SK-N-SH (cell line): ENCODE results near the gene TMEM89. TPM values are rescaled to one million over a fixed set of nuclear protein-coding genes. Genes with fewer than 3 reads are reported as not detected.

Source experiments
- CTCF ChIA-PET: fragments of 300-600, 350-600 bp; formaldehyde crosslinking; extraction: SDS; loops from one replicate; lab custom pipeline; 2021; lab: Yijun Ruan, JAX
- POLR2A ChIA-PET: fragments of 350-600 bp; sonication (Branson Sonifier 250); formaldehyde crosslinking; extraction: SDS; loops from one replicate; lab custom pipeline; 2020; ENCODE audit warnings: antibody characterized with exemption, inconsistent platforms; lab: Yijun Ruan, JAX
- DNase-seq: peaks from one replicate; pipeline ENCODE4 v3.0.0; 2012
- H2AFZ ChIP-seq: fragments of 200-600 bp; sonication (generic); 2 replicates; pipeline ENCODE4 v1.8.1; 2016; ENCODE audit warnings: antibody characterized with exemption, mild to moderate bottlenecking, low read depth
- H3F3A ChIP-seq: fragments of 200-600 bp; sonication (generic); replicated peaks from 2 replicates; pipeline ENCODE3; 2016; ENCODE audit warnings: antibody characterized with exemption, mild to moderate bottlenecking; ENCODE audit not compliant: insufficient read depth
- H3K27ac ChIP-seq, 2 experiments: fragments of 200-500 bp in 1 of 2; fragments of 200-600 bp in 1 of 2; sonication (Bioruptor generic) in 1 of 2; sonication (generic), shearing (Covaris generic) in 1 of 2; 2 replicates each; pipeline versions ENCODE4 v1.5.1 to v1.6.1; 2014 to 2016; ENCODE audit warnings: low read depth in 2 of 2, inconsistent platforms in 1 of 2, low read length in 1 of 2, mild to moderate bottlenecking in 1 of 2, mixed read lengths in 1 of 2
- H3K27me3 ChIP-seq: fragments of 200-600 bp; sonication (generic), shearing (Covaris generic); 2 replicates; pipeline ENCODE4 v1.6.1; 2016; ENCODE audit warnings: mixed run types; ENCODE audit not compliant: insufficient read depth
- H3K36me3 ChIP-seq, 2 experiments: fragments of 200-500 bp in 1 of 2; fragments of 200-600 bp in 1 of 2; sonication (Bioruptor generic) in 1 of 2; sonication (generic) in 1 of 2; replicated peaks in 1 of 2; 2 replicates each; pipeline versions ENCODE3 to v1.5.1; 2014 to 2016; ENCODE audit warnings: low read length in 1 of 2, mild to moderate bottlenecking in 1 of 2; ENCODE audit not compliant: insufficient read depth in 2 of 2, control insufficient read depth in 1 of 2
- H3K4me1 ChIP-seq, 2 experiments: fragments of 200-500 bp in 1 of 2; fragments of 200-600 bp in 1 of 2; sonication (Bioruptor generic) in 1 of 2; sonication (generic), shearing (Covaris generic) in 1 of 2; 2 replicates each; pipeline versions ENCODE4 v1.5.1 to v1.6.1; 2014 to 2016; ENCODE audit warnings: low read depth in 1 of 2, low read length in 1 of 2, mixed run types in 1 of 2; ENCODE audit not compliant: insufficient read depth in 2 of 2, control insufficient read depth in 1 of 2
- H3K4me2 ChIP-seq: fragments of 200-600 bp; sonication (generic), shearing (Covaris generic); 2 replicates; pipeline ENCODE4 v1.6.1; 2017; ENCODE audit warnings: mixed run types
- H3K4me3 ChIP-seq, 2 experiments: fragments of 200-500 bp in 1 of 2; fragments of 200-600 bp in 1 of 2; sonication (Bioruptor generic) in 1 of 2; sonication (generic), shearing (Covaris generic) in 1 of 2; 2 replicates each; pipeline versions ENCODE4 v1.5.1 to v1.8.1; 2014 to 2016; ENCODE audit warnings: low read depth in 2 of 2, inconsistent platforms in 1 of 2, low read length in 1 of 2, mild to moderate bottlenecking in 1 of 2, mixed read lengths in 1 of 2, moderate library complexity in 1 of 2
- H3K79me2 ChIP-seq: fragments of 200-600 bp; sonication (generic); 2 replicates; pipeline ENCODE4 v1.8.1; 2017; ENCODE audit warnings: mild to moderate bottlenecking; ENCODE audit not compliant: insufficient read depth
- H3K9ac ChIP-seq: fragments of 200-600 bp; sonication (generic); 2 replicates; pipeline ENCODE4 v1.6.1; 2017; ENCODE audit warnings: mixed run types
- H3K9me2 ChIP-seq: fragments of 200-600 bp; sonication (generic); 2 replicates; pipeline ENCODE4 v1.6.1; 2017; ENCODE audit warnings: mixed run types
- H3K9me3 ChIP-seq: fragments of 200-600 bp; sonication (generic); 2 replicates; pipeline ENCODE4 v1.6.1; 2017; ENCODE audit warnings: mixed run types, mild to moderate bottlenecking, moderate library complexity
- H4K20me1 ChIP-seq: fragments of 200-600 bp; sonication (generic); 2 replicates; pipeline ENCODE4 v1.6.1; 2017; ENCODE audit warnings: mild to moderate bottlenecking, mixed run types; ENCODE audit not compliant: insufficient read depth
- CHD2 ChIP-seq: fragments of 150-350 bp; IDR thresholded peaks from 2 replicates; pipeline ENCODE4 v1.6.1; 2018; ENCODE audit warnings: low read length; ENCODE audit not compliant: partially characterized antibody
- CTCF ChIP-seq: fragments of 200-600 bp; sonication (generic); IDR thresholded peaks from 2 replicates; pipeline ENCODE4 v1.6.1; 2017; ENCODE audit warnings: antibody characterized with exemption, mild to moderate bottlenecking, moderate library complexity
- ELF1 ChIP-seq: IDR thresholded peaks from 2 replicates; pipeline ENCODE4 v1.4.0; 2012
- EP300 ChIP-seq, 2 experiments: IDR thresholded peaks; 2 replicates each; pipeline versions ENCODE4 v1.4.0 to v1.6.1; 2012; ENCODE audit warnings: borderline replicate concordance in 1 of 2, low read depth in 1 of 2, low read length in 1 of 2
- FOXJ3 ChIP-seq: sonication (generic); formaldehyde crosslinking; IDR thresholded peaks from 2 replicates; pipeline ENCODE4 v1.5.1; 2020; ENCODE audit warnings: mild to moderate bottlenecking, missing genetic modification reagents
- FOXM1 ChIP-seq: IDR thresholded peaks from 2 replicates; pipeline ENCODE4 v1.4.0; 2012; ENCODE audit warnings: low read depth, mild to moderate bottlenecking
- GABPA ChIP-seq: IDR thresholded peaks from 2 replicates; pipeline ENCODE4 v1.4.0; 2012; ENCODE audit warnings: low read depth, mild to moderate bottlenecking
- JUND ChIP-seq: IDR thresholded peaks from 2 replicates; pipeline ENCODE4 v1.4.0; 2012
- MEF2A ChIP-seq: IDR thresholded peaks from 2 replicates; pipeline ENCODE4 v1.4.0; 2012; ENCODE audit warnings: low read depth, borderline replicate concordance
- NFIC ChIP-seq: IDR thresholded peaks from 2 replicates; pipeline ENCODE4 v1.4.0; 2012; ENCODE audit warnings: borderline replicate concordance
- POLR2AphosphoS5 ChIP-seq: IDR thresholded peaks from 2 replicates; pipeline ENCODE4 v1.6.1; 2012; ENCODE audit warnings: low read depth, low read length
- RAD21 ChIP-seq: IDR thresholded peaks from 2 replicates; pipeline ENCODE4 v1.6.1; 2012; ENCODE audit warnings: mild to moderate bottlenecking, low read length
- RCOR1 ChIP-seq: fragments of 150-350 bp; IDR thresholded peaks from 2 replicates; pipeline ENCODE4 v1.6.1; 2017; ENCODE audit warnings: antibody characterized with exemption, low read length
- RXRA ChIP-seq: IDR thresholded peaks from 2 replicates; pipeline ENCODE4 v1.4.0; 2012; ENCODE audit warnings: low read depth, mild to moderate bottlenecking, borderline replicate concordance
- SIN3A ChIP-seq: IDR thresholded peaks from 2 replicates; pipeline ENCODE4 v1.6.1; 2012; ENCODE audit warnings: low read depth, mild to moderate bottlenecking, low read length, moderate library complexity, borderline replicate concordance
- TCF12 ChIP-seq: IDR thresholded peaks from 2 replicates; pipeline ENCODE4 v1.4.0; 2012
- USF1 ChIP-seq: IDR thresholded peaks from 2 replicates; pipeline ENCODE4 v1.4.0; 2012; ENCODE audit warnings: low read depth, borderline replicate concordance
- WGBS: methylation state at CpG from one replicate; pipeline ENCODE4 v1.1.6; 2017; ENCODE audit warnings: low lambda C conversion rate; 5-methylcytosine and 5-hydroxymethylcytosine counted together
- polyA plus RNA-seq, 3 experiments: library from polyadenylated mRNA; depleted of rRNA; stranded (reverse); fragments of >200 nt; gene quantifications; 2 replicates each; pipeline ENCODE4 v1.2.3, GENCODE V29; 2012

Gene TMEM89
- polyA plus RNA-seq, 1 of the 3 experiments (the other 2 are of a cell fraction) = not detected

DNA sequence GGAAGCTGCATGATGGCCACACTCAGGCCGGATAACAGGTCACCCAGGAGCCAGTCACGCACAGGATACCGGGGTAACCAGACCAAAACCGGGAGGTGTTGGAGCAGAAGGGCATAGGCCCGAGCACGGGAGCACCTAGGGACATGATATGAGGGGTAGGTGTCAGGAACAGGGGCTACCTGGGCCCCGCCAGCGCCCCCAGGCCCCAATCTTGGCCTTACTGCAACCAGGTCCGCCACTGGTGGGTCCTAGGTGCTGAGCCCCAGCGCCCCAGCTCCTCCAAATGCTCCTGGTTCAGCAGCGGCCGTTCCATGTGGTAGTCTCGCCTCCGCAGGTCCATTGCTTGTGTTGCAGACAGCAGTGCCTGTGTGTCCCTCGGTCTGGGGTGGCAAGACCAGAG, 11.7 kb upstream of the TMEM89 start:
- TF ChIP-seq TCF12 (no peak), FOXJ3 (CRISPR knock-in tag) (no peak), RCOR1 (no peak), JUND (no peak), POLR2AphosphoS5 (no peak), NFIC (no peak), FOXM1 (no peak), SIN3A (no peak), USF1 (no peak), CHD2 (no peak), ELF1 (no peak), CTCF (no peak), MEF2A (no peak), GABPA (no peak), EP300 (IDR thresholded peaks at IDR 0.05; ENCODE audit: borderline replicate concordance in 1 of 2, low read depth in 1 of 2, low read length in 1 of 2) (no peak)
- TF ChIP-seq, all 33 proteins: peak for 0
- peaks cover 0 to 46% of the 10 kb centered on the region in 2 experiments for H3K36me3 ChIP-seq
- 100% methylated on average over 6 of the region's 15 CpGs for WGBS

GRCh38 chr3:48631516-48632448, 10.2 kb upstream of the TMEM89 start:
- TF ChIP-seq RXRA (no peak), RAD21 (no peak)
- Histone ChIP-seq H3F3A (no peaks in the 10 kb centered on the region), H3K9me3 (no peaks in the 10 kb centered on the region), H2AFZ (no peak overlapping the region), H3K4me3 (no peak overlapping the region), H3K9ac (no peak overlapping the region), H3K4me1 (peaks cover 16 to 23% of the 10 kb centered on the region in 2 experiments), H3K27me3 (no peaks in the 10 kb centered on the region), H3K36me3 (peaks cover 0 to 49% of the 10 kb centered on the region in 2 experiments), H3K9me2 (no peaks in the 10 kb centered on the region), H3K27ac (no peak overlapping the region), H3K79me2 (peaks cover 23% of the 10 kb centered on the region), H3K4me2 (no peak overlapping the region), H4K20me1 (peaks cover 14% of the 10 kb centered on the region; the same call in 1 of the 2 replicates)
- CTCF ChIA-PET = no interaction called here
- 96% methylated on average over 12 of the region's 22 CpGs for WGBS
- POLR2A ChIA-PET = interaction anchor here (0.5 kb wide), 1 partner anchor 9 kb away, joined by 3 read pairs; no protein-coding TSS in a partner anchor
- DNase-seq = no peak

More for the DNA sequence above, 11.7 kb upstream of the TMEM89 start:
- no peaks in the 10 kb centered on the region for H3K9me3 ChIP-seq
- no peak for DNase-seq
- no peak overlapping the region for H3K27ac ChIP-seq
- H3K9ac ChIP-seq = no peak overlapping the region
- POLR2A ChIA-PET = interaction anchor here (1.2 kb wide), 1 partner anchor 10 kb away, joined by 3 read pairs; no protein-coding TSS in a partner anchor
- H3K27me3 ChIP-seq = no peaks in the 10 kb centered on the region
- CTCF ChIA-PET = interaction anchor here (3.5 to 6.9 kb wide), 2 partner anchors 22 to 30 kb away, joined by 33 to 40 read pairs; partner anchors contain the start of genes CELSR3 and UQCRC1
- H4K20me1 ChIP-seq = peaks cover 14% of the 10 kb centered on the region; the same call in 1 of the 2 replicates
- H3K4me3 ChIP-seq = no peak overlapping the region
- H3F3A ChIP-seq = no peaks in the 10 kb centered on the region
- H3K9me2 ChIP-seq = no peaks in the 10 kb centered on the region
- H2AFZ ChIP-seq = no peak overlapping the region
- peaks cover 27% of the 10 kb centered on the region for H3K79me2 ChIP-seq
- peaks cover 16 to 23% of the 10 kb centered on the region in 2 experiments for H3K4me1 ChIP-seq
- no peak overlapping the region for H3K4me2 ChIP-seq
